NCI-H2029 treated with DMSO at 0.1 percent for 48 hours (cell line): Measurements from ENCODE around the gene ADCY5.

ENCODE experiments used
- DNase-seq: peaks from one replicate; lab custom pipeline; 2025; lab: John Stamatoyannopoulos, UW

The ADCY5 gene

GRCh38 chr3:123386477-123387040 is 62.3 kb downstream of the ADCY5 start:
- no peak for DNase-seq

- DNase-seq = no peak
Observed at GRCh38 chr3:123385981-123386380, 62.9 kb downstream of the ADCY5 start.

DNA sequence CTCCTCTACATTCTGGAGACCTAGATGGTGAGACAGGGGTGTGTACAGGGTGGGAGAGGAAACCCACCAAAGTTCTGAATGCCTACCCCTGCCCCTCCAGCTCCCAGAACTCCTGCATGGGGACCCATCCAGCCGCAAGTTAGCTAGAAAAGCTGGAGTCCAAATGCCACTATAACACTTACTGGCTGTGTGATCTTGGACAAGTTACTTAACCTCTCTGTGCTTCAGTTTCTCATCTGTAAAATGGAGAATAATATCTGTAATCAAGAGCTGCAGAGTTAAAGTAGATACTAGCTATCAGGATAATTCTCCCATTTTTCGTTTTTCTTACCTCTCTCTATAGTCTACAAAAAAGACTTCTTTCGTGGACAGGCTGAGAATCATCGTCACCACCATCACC is 63.4 kb downstream of the ADCY5 start:
- no peak for DNase-seq

DNA sequence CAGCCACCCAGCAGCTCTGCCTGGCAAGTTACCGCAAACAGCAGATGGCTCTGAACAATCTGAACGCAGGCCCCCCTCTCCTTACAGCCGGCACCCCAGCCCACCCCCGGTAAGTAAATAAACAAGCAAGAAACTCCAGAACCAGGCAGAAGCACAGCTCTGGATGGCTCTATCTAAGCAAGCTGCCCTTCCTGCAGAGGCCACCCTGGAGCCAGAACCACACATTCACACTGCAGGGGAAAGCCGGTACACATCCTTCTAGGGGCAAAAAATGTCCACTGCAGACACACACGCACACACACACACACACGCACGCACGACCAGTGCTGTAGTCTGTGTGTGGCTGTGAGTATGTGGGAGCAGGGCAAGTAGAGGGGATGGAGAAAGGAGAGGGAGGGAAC is 63.9 kb downstream of the ADCY5 start:
- DNase-seq = no peak

DNA sequence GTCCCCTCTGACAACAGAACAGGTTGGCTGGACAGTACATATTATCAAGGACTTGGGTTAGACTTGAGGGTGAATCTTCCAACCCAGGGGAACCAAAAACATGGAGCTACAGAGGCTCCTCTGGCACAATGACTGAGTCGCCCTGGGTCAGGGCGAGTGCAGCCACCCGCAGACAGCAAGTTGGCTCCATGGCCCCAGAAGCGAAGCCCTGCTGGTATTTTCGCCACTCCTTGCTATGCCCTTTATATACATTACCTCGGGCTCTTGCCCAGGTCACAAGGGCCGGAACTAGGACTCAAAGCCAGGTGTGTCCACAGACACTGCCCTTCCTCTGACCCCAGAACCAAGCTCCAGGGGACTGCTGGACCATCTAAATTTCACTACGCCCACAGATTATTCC is 64.6 kb downstream of the ADCY5 start:
- DNase-seq = no peak

DNA sequence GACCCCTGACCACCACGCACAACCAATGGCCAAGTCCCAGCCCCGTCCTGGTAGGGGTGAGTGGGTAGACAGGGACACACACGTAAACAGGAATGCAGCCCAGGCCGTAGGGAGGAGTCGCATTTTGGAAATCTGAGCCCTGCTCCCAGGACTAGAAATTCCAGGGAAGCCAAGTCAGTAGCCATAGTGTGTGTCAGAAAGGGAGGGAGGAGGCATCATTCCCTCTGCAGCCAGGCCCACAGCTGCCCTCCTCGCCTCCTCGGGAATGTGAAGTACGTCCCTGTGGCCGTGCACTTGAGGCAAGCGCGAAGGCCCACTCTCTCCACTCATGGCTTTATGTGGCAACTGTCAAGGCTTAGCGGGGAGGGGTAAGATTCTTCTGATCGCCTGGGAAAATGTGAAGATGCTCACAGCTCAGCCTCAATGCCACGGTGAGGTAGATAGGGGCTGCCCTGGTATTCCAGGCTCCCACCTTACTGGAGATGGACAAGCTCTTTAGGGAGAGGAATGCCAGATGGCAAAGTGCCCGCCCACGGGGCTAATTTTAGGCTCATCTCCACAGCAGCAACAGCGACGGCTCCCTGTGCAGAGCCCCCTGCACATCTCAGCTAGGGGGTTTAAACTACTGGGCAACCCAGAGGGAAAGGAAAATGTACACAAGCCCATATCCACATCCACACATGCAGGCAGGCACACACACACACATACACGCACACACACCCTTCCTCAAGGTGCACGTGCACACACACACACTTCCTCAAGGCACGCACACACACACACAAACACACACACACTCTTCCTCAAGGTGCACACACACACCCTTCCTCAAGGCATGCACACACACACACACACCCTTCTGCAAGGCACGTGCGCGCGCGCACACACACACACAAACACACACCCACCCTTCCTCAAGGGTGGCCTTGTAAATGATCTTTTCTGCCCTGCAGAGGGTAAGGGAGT is 65.5 kb downstream of the ADCY5 start:
- DNase-seq = no peak

GRCh38 chr3:123380261-123380660 is 68.6 kb downstream of the ADCY5 start:
- DNase-seq = no peak

DNA sequence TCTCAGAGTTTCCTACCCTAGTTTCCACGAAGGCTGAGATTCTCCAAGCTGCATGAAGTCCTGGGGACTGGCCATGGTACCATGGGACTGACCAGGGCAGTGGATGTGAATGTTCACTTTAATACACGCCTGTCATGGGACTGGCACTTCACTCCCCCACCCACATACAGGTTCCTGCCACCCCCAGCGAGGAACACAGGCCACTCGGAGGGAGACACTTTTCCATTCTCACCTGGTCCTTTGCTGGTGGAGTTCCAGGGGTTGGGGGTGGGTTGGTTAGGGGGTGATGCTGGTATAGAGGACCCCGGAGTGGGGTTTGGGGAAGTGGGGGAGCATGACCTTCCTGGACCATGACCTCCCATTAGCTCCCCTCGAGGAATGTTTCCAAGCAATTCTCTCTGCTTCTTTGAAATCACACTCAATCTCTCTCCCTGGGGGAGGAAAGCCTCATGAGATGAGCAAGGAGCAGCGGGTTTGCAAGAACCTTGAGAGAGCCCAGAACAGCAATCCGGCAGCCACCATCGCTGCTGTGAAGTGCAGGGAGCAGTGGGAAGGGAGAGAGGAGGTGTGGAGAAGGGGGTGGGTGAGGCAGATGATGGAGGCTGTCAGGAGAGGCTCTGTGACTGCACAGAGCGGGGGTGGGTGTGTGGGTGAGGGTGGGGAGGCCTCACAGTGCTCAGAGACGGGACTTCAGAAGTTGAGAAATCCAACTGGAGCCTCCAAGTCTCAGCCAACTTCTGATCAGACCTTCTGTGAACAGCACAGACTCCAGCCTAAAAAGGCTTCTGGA is 69.7 kb downstream of the ADCY5 start:
- no peak for DNase-seq

DNA sequence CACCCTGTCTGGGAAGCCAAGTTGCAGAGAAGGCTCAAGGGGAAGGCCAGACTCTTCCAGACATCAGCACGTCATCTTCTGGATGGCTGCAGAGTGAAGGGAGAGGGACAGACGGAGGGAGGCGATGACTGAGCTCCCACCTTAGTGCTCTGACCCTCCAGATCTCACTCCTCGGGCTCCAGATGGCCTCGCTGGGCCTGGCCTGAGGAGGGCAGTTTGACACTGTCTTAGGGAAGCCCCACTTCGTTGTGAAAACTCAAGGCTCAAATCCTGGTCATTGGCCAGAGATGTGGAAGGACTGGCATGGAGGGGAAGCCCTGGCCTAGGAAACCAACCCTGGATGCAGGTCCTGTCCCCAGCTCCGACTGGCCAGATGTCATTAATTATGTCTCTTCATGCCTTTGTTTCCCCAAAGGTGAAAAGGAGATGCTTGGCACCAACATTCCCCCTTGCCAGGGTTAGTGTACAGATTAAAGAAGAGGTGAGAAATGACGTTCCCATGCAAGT is 70.4 kb downstream of the ADCY5 start:
- no peak for DNase-seq

DNA sequence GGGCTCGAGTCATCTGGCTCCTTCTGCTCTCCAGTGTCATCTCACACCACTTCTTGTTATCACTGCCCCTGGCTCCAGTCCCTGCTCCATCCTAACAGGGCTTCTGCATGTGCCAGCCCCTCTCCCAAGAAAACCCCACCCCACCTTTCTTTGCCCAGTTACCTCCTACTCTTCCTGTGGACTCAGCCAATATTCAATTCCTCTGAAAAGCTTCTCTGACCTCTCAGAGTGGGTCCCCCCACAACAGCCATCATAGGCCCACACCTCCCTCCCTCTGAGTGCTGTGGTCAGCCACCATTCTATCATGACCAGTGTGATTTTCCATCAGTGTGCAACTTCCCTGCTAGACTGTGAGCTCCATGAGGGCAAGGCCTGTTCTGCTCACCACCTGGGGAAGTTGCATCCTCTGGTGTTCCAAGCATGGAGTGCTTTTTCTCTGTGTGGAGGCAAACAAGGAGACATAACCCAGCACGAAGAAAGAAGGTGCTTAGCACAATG is 71.6 kb downstream of the ADCY5 start:
- DNase-seq = no peak

DNA sequence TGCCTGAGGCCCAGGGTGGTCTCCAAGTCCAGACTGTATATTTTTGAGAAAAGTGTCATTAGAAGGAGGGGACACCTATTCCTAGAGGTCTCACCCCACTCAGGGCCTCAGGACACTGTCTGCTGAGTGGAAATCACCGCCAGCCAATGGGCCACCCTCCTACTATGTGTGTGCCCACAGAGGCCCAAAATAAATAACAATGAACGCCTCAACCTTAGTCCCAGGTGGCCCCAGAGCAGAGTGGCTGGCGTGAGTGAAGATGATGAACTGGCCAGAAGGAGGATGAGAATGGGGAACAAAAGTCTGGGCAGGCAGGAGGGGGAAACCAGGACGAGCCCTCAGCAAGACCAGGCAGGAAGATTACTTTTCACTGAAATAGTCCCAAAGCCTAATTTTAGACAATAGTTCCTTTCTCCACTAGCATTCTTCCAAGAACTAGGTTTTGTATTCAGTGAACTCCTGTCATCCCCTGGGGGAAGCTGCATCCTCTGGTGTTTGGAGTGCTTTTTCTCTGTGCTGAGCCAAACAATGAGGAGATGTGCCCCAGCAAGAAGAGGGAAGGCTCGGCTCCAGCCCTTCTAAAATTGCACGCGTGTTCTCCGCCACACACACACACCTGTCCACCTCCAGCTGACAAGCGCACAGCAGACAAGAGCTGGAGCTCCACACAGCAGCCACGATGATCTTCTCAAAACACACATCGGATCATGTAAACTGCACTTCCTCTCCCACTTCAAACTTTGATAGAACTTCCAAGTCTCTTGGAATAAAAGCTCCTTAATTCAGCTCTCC is 72.2 kb downstream of the ADCY5 start:
- no peak for DNase-seq

GRCh38 chr3:123375014-123375940 is 73.6 kb downstream of the ADCY5 start:
- no peak for DNase-seq

DNA sequence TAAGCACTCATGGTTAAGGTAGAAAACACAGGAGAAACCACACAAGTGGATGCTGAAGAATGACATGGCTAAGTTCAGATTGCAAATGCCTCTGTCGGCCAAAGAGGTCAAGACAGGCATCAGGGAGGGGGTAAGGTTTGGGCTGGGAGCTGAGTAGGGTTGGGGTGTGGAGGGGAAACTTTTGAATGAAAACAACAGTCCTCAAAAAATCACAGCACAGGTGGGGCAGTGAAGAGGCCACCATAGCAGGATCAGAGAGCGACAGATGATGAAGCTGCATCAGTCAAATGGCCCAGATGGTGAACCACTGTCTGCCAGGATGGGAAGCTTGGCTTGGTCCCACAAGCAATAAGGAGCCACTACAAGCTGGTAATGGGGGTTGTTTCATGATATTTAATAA is 74.9 kb downstream of the ADCY5 start:
- no peak for DNase-seq

DNA sequence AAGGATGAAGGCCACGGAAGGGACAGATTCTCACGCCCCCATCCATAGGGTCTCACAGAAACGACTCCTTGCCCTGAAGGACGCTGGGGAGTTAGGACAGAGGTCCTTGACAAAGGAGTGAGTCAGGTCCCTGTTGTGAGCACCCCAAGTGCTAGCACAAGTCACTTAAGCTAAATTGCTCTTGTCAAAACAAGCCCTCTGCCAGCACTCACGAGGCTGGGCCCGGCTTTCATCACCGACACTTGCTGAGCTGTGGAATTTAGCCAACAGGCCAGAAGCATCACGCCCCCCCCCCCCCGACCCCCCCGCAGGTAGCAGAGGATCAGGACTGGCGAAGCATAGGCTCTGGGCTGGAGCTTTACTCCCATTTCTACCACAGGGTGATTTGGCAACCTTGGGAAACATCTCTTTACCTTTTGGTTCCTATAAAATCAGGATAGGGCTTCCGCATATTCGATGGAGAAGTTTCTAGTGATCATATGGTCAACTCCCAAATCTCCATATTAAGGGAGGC is 75.4 kb downstream of the ADCY5 start:
- no peak for DNase-seq

GRCh38 chr3:123372686-123373473 is 76.0 kb downstream of the ADCY5 start:
- no peak for DNase-seq

GRCh38 chr3:123371859-123372685 is 76.8 kb downstream of the ADCY5 start:
- DNase-seq = no peak

DNA sequence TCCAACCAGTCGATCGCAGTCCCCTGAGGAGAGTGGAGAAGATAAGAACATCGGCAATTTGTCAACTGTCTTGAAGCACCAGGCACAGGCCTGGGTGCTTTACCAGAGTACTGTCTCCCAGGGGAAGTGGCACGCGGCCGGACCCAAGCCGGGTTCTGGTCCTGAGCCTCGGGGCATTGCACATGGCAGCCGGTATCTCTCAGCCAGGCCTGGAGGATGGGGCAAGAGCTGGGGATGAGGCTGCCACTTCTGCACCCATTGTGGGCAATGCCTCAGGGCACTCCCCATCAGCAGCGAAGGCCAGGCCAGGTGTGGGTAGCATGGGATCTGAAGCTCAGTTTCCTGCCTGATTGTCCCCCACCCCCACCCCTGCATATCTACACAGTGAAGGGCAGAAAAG is 77.5 kb downstream of the ADCY5 start:
- DNase-seq = no peak

GRCh38 chr3:123370819-123371218 is 78.1 kb downstream of the ADCY5 start:
- DNase-seq = no peak
